HG02973 (cell line): ENCODE measurements around the gene TMIGD2.

Experiments
- ATAC-seq: cut with Tn5 transposase; IDR thresholded peaks from one replicate; pipeline ENCODE4 v1.9.1; 2021; ENCODE audit warnings: moderate library complexity; ENCODE audit not compliant: unreplicated experiment

The TMIGD2 gene

DNA sequence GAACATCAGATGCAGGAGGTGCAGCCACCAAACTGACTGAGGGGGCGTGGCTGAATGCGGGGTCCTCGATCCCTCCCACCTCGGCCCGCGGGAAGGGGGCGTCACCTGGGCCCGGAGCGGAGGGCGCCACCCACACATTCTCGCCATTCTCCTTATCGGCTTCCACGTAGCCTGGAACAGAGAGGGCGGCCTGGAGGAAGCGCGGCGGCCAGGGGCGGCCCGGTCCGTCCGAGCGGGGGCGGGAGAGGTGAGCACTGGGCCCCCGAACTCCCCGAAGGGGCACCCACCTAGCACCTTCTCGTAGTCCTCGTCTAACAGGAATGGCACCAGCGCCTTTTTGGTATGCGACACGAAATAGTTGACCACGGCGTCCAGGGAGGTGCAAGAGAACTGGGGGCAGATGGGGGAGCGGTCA lies 24.7 kb upstream of the TMIGD2 start:
- no peak for ATAC-seq

DNA sequence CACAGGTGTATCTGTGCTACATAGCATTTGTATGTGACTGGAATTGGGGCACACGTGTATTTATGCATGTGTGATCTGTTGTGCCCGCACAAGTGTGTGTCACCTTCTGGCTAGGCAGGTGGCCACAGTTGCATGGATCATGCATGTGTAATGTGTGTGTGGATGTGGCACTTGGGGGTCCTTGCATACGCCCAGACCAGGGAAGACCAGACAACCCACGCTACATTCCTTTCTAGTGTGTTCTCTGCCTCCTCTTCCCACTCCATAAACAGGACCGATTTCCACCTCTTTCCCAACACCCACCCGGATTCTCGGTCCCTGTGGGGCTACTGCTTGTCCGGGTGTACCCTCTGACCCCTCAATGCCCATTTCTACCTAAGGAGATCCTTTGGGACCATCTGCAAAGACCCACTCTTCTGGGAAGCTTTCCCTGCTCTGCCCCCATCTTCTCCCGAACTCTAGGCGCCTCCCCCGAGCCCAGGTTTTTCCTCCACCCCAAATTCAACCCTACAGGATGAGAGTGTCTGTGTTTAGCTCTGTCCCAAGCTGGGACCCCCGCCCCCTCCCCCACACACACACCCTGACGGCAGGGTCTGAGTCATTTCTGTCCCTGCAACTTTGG lies 24.1 kb upstream of the TMIGD2 start:
- no peak for ATAC-seq

DNA sequence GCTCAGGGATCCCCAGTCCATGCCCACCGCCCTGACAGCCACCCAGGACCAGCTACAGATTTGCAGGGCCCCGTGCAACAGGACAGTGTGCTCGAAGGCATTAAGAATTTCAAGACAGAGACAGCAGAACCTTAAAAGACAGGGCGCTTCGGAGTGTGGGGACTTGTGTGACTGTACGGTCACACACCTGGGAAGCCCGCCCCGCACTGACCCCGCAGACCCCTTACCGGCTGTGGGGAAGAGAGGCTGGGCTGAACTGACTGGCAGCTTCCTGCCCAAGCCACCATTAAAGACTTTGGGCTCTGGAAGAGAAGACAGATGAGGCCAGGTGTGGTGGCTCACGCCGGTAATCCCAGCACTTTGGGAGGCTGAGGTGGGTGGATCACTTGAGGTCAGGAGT lies 22.0 kb upstream of the TMIGD2 start:
- no peak for ATAC-seq

- no peak for ATAC-seq
Observed at GRCh38 chr19:4323692-4324091, 21.5 kb upstream of the TMIGD2 start.

DNA sequence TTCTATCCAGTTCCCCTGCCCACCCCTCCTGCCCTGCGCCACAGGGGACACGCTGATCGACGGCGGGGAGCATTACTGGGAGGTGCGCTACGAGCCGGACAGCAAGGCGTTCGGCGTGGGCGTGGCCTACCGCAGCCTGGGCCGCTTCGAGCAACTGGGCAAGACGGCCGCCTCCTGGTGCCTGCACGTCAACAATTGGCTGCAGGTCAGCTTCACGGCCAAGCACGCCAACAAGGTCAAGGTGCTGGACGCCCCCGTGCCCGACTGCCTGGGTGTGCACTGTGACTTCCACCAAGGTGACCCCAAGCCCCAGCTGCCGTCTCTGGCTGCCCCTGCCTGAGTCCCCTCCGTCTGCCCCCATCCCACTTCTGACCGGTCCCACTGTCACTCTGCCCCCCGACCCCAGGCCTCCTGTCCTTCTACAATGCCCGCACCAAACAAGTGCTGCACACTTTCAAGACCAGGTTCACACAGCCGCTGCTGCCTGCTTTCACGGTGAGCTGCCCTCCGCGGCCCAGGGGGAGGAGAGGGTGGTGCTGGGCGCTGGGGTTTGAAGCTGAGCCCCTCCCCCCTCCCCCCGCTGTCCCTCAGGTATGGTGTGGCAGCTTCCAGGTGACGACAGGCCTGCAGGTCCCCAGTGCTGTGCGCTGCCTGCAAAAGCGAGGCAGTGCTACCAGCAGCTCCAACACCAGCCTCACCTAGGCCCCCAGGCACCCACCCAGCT lies 20.9 kb upstream of the TMIGD2 start:
- no peak for ATAC-seq

GRCh38 chr19:4320419-4320818 lies 18.2 kb upstream of the TMIGD2 start:
- no peak for ATAC-seq

DNA sequence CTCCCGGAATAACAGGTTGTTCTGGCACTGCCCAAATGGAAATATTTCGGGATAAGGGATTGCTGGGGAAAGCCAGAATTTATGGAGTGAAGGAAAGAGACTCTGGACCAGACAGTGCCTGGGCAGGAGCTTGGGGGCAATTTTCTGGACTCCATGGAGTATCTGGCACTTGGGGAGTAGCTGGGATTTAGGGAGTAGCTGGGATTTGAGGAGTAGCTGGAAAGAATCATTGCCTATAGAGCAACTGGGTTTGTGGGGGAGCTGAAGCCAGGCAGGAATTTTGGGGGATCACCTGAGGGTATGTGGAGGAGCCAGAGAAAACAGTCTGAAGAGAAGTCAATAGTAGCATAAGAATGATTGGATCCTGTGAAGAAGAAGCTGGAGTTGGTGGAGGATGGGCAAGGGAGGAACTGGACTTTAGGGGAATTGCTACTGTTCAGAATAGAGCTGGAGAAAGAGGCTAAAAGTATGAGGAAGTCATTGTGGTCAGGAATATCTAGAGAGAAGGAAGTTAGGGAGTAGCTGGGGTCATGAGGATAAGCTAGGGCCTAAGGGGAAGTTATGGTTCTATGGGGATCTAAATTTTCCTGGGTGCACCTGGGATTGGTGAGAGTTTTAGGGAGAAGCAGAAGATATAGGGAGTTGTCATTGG lies 17.0 kb upstream of the TMIGD2 start:
- no peak for ATAC-seq

- no peak for ATAC-seq
Observed at GRCh38 chr19:4318460-4318859, 16.3 kb upstream of the TMIGD2 start.

DNA sequence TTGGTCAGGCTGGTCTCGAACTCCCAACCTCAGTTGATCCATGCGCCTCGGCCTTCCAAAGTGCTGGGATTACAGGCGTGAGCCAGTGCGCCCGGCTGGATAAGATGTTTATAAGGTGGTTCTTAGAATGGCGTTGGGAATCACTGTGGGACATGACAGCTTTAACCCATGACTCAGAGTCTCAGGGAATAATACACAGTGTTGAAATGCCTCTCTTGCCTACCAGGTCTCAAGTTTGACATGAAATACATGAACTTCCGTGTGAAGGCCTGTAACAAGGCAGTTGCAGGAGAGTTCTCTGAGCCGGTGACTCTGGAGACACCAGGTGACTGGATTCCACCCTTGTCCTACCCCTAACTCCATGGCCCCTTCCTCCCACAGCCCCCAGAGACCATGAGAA lies 14.8 kb upstream of the TMIGD2 start:
- no peak for ATAC-seq

- no peak for ATAC-seq
Observed at GRCh38 chr19:4313847-4314490, 11.8 kb upstream of the TMIGD2 start.

- no peak for ATAC-seq
Observed at GRCh38 chr19:4310247-4311121, 8.3 kb upstream of the TMIGD2 start.

- ATAC-seq: no peak
Observed at GRCh38 chr19:4305659-4306058, 3.5 kb upstream of the TMIGD2 start.

DNA sequence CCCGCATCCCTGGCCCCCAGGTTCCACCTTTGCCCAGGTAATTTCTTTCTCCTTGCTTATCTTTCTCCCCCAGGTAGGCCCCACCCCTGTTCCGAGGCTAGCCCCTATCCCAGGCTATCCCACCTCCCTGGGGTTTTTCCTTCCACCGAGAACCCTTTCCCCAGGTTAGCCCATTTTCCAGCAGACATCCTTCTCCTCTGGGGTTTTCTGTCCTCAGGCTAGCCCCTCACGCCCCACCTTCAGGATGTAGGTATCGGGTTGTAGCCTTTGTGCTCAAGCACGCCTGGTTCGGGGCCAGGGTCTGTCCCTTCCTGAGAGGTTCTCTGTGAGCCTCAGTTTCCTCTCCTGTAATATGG lies 3.0 kb upstream of the TMIGD2 start:
- no peak for ATAC-seq

GRCh38 chr19:4304538-4305256 lies 2.5 kb upstream of the TMIGD2 start, which contains the start of gene FSD1:
TSS of gene FSD1 (plus strand) at chr19:4304598. CDS start at chr19:4304747, 149 bp downstream.
- ATAC-seq: no peak

- ATAC-seq: no peak
Observed at GRCh38 chr19:4303819-4304537, 1.8 kb upstream of the TMIGD2 start.

DNA sequence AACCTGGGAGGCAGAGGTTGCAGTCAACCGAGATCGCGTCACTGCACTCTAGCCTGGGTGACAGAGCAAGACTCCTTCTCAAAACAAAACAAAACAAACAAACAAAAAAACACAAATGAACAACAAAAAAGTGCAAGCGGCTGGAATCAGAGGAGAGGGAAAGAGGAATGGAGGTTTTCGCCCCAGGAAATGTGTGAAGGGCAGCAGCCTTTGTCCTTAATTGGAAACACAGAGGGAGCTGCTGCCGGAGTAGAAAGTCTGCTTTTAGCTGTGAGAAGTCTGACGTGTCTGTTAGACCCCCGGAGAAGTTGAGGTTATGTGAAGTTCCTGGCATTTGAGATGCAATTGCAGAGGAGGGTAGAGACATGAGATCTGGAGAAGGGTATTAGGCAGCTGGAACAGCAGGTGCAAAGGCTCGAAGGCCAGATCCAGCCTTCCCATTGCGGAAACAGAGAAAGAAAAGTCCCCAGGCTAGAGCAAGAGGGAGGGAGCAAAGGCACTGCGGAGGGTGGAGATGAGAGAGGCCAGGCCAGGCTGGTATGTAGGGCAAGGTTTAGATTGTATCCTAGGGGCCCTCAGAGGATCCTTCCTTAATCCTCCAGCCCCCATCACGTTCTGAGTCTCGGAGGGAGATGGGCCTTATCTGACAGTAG lies 473 bp downstream of the TMIGD2 start:
- no peak for ATAC-seq

DNA sequence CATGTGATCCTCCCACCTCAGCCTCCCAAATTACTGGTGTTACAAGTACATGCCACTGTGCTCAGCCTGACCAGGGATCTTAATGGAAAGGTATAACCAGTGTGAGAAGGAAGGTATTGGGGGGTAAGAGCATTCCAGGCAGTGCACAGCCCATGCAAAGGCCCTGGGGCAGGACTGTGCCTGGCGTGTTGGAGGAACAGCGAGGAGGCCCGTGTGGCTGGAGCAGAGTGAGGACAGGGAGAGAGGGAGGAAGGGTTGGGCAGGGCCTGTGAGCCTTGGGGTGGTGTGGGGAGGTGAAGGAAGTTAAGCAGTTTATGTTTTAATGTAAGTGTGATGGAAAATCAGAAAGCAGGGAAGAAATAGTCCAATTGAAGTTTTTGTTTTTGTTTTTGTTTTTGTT lies 1.6 kb downstream of the TMIGD2 start:
- ATAC-seq: no peak

DNA sequence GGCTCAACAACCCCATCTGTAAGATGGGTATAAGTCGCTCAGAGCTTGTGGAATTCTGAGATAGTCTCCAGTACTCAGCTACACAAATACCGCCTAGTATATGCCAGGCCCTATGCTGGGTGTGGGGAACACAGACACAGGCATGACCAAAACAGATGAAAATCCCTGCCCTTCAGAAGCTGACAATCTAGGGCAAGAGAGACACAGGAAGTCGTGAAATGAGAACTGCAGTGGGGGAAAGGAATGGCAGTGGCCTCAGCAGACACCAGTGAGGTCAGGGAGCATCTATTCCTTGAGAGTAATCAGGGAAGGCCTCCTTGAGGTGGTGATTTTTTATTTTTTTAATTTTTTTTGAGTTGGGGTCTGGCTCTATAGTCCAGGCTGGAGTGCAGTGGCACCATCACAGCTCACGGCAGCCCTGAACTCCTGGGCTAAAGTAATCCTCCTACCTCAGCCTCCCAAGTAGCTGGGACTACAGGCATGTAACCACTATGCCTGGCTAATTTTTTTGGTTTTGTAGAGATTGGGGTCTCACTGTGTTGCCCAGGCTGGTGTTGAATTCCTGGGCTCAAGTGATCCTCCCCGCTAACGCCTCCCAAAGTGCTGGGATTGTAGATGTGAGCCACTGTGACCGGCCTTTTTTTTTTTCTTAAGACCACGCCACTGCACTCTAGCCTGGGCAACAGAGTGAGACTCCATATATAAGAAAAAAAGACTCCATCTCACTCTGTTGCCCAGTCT lies 3.2 kb downstream of the TMIGD2 start:
- ATAC-seq: no peak
